Measurements from ENCODE around the gene MRPL24. TPM values are rescaled to one million over a fixed set of nuclear protein-coding genes. Genes with fewer than 3 reads are reported as not detected.
A peak's percentile ranks its signal among the peaks of the same experiment; 100 is the strongest.

The MRPL24 gene
- total RNA-seq, 2 donors from 2014 or later = 39.1 to 86.7 TPM

GRCh38 chr1:156749419-156750118 is 8.7 kb upstream of the MRPL24 start:
- intact Hi-C loops (cut with DNase I) = no loop called here
- TF ChIP-seq CTCF (IDR thresholded peaks at IDR 0.05) = no peak
- peak; percentile 81 for DNase-seq

GRCh38 chr1:156748670-156749418 is 8.0 kb upstream of the MRPL24 start:
- Histone ChIP-seq H3K27ac (peak overlapping the region; percentile 94), H3K9me3 (no peaks in the 10 kb centered on the region), H3K27me3 (no peaks in the 10 kb centered on the region), H3K36me3 (no peaks in the 10 kb centered on the region), H3K9ac (ENCODE audit: low read depth in 2 of 2, low read length in 2 of 2) (peak overlapping the region; percentile 98 to 99), H3K4me1 (peaks cover 27% of the 10 kb centered on the region), H3K4me3 (peak overlapping the region; percentile 95)
- no peak for TF ChIP-seq CTCF (IDR thresholded peaks at IDR 0.05)
- intact Hi-C loops (cut with DNase I) = no loop called here
- peak; percentile 81 for DNase-seq

More at GRCh38 chr1:156749419-156750118, 8.7 kb upstream of the MRPL24 start:
- peaks cover 27% of the 10 kb centered on the region for H3K4me1 ChIP-seq
- no peaks in the 10 kb centered on the region for H3K36me3 ChIP-seq
- peak overlapping the region; percentile 98 to 99 for H3K9ac ChIP-seq (ENCODE audit: low read depth in 2 of 2, low read length in 2 of 2)
- H3K27me3 ChIP-seq = no peaks in the 10 kb centered on the region
- no peaks in the 10 kb centered on the region for H3K9me3 ChIP-seq
- H3K27ac ChIP-seq = peak overlapping the region; percentile 94
- peak overlapping the region; percentile 95 for H3K4me3 ChIP-seq

- no peaks in the 10 kb centered on the region for H3K36me3 ChIP-seq
- H3K4me1 ChIP-seq = peaks cover 27% of the 10 kb centered on the region
- DNase-seq = peak; percentile 27
Measured at GRCh38 chr1:156747742-156748669, 7.1 kb upstream of the MRPL24 start.

GRCh38 chr1:156746728-156747631 is 6.1 kb upstream of the MRPL24 start:
- H3K36me3 ChIP-seq = no peaks in the 10 kb centered on the region
- peaks cover 22% of the 10 kb centered on the region for H3K4me1 ChIP-seq
- intact Hi-C loops (cut with DNase I) = no loop called here
- no peak for TF ChIP-seq CTCF (IDR thresholded peaks at IDR 0.05)
- DNase-seq = peak; percentile 91
- no peaks in the 10 kb centered on the region for H3K27me3 ChIP-seq
- H3K27ac ChIP-seq = peak overlapping the region; percentile 94
- H3K9me3 ChIP-seq = no peaks in the 10 kb centered on the region
- H3K9ac ChIP-seq (ENCODE audit: low read depth in 2 of 2, low read length in 2 of 2) = peak overlapping the region; percentile 89 to 98
- H3K4me3 ChIP-seq = peak overlapping the region; percentile 29

More at GRCh38 chr1:156747742-156748669, 7.1 kb upstream of the MRPL24 start:
- Histone ChIP-seq H3K9me3 (no peaks in the 10 kb centered on the region), H3K9ac (ENCODE audit: low read depth in 2 of 2, low read length in 2 of 2) (peak overlapping the region; percentile 98 to 99), H3K27me3 (no peaks in the 10 kb centered on the region), H3K27ac (peak overlapping the region; percentile 94), H3K4me3 (peak overlapping the region; percentile 95)
- intact Hi-C loops (cut with DNase I) = no loop called here
- TF ChIP-seq CTCF (IDR thresholded peaks at IDR 0.05) = no peak

All from colonic mucosa (tissue), 4 donors.